Right renal pelvis (tissue), 4 donors: Measurements from ENCODE around the gene MAML2. TPM values are rescaled to one million over a fixed set of nuclear protein-coding genes. Genes with fewer than 3 reads are reported as not detected.
A peak's percentile ranks its signal among the peaks of the same experiment; 100 is the strongest.

ENCODE experiments used
- DNase-seq, 4 donors: peaks; one replicate each; pipeline ENCODE4 v3.0.0-alpha.2; 2013; ENCODE audit warnings: low read depth in 4 of 4, low spot score in 3 of 4, missing footprints in 1 of 4
- polyA plus RNA-seq, 4 donors: library from polyadenylated mRNA; unstranded; fragments of 120-200 nt; gene quantifications; one replicate each; pipeline ENCODE4 v1.2.1, GENCODE V29; 2013; ENCODE audit not compliant: insufficient read length in 4 of 4

MAML2 gene
- polyA plus RNA-seq, 4 donors = 28.0 to 34.9 (median 33.1) TPM

DNA sequence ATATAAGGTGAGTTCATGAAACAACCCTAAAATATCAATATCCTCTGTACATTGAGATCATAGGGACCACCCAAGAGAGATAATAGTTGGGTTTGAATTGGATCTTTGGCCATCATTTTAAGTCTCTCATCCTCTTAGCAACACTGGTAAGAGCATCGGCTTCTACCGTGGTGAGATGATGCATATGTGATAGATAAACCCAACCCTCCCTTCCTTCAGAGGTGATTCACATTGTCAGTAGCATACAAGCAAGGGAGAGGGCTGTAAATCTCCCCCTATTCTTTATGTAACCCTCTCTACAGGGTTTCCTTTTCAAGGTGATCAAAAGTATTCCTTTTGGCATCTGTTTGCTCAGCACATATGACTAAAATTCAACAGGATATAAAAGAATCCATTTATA is 316.7 kb downstream of the MAML2 start:
- DNase-seq = no peak

DNA sequence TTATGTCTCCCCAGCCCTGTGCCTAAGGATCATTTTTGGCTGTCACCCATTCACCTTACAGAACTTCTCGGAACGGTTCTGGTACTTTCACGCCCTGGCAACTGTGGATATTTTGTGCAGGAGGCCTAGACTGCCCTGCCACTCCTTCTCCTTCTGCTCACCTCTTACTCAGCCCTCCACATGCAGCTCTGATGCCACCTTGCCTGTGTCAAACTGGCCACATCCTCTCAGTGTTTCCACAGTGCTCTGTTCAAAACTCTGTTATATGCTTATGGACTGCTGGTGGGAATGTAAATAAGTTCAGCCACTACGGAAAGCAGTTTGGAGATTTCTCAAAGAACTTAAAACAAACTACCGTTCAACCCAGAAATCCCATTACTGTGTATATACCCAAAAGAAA is 318.3 kb downstream of the MAML2 start:
- no peak for DNase-seq

DNA sequence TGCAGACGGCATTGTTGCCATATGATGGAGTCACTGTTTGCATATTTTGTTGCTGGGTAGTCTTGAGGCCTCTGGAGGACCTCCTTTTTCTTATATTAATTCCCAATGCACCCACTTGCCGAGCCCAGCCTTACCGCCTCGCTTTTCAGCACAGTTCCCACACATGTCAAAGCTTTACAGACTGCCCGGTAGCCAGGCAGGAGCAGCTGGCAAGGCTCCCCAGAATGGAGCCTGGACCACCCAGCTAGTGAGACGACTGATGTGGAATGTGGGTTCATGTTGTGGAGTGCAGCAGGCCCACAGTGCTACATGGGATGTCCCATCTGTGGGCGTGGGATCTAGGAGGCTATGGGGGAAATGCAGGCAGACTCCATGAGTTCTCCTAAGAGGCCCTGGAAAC is 319.7 kb downstream of the MAML2 start:
- DNase-seq = no peak

DNA sequence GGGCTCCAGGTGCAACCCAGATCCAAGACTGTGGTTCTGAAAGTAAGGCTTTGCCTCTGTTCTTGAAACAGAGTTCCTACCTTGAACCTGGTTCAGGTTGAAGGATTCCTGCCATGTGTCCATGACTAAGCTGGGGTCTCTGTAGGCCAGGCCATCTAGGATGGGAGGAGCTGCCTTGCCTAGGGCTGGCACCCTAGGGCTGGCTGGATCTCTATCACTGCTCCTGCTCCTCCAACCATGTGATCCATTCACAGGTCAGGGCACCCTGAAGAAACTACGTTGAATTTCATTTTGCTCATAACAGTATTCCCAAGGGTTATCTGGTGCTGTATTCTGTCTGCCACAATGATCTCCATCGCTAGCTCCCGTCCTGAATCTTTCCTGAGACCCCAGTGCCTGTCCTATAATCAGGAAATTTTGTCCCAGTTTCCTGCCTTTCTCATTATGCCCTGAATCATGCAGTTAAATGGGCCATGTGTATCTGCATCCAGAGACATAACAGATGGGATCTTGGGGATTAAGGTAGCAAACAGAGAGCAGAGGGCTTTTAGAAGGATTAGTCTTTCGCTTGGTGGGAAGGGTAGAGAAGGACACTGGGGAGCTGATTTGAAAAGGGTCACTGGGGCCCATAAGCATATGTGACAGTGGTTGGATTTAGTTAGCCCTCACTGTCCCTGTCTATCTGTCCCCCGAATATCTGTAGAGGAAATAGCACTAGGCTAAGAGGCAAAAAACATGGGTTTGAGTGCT is 320.9 kb downstream of the MAML2 start:
- no peak for DNase-seq

DNA sequence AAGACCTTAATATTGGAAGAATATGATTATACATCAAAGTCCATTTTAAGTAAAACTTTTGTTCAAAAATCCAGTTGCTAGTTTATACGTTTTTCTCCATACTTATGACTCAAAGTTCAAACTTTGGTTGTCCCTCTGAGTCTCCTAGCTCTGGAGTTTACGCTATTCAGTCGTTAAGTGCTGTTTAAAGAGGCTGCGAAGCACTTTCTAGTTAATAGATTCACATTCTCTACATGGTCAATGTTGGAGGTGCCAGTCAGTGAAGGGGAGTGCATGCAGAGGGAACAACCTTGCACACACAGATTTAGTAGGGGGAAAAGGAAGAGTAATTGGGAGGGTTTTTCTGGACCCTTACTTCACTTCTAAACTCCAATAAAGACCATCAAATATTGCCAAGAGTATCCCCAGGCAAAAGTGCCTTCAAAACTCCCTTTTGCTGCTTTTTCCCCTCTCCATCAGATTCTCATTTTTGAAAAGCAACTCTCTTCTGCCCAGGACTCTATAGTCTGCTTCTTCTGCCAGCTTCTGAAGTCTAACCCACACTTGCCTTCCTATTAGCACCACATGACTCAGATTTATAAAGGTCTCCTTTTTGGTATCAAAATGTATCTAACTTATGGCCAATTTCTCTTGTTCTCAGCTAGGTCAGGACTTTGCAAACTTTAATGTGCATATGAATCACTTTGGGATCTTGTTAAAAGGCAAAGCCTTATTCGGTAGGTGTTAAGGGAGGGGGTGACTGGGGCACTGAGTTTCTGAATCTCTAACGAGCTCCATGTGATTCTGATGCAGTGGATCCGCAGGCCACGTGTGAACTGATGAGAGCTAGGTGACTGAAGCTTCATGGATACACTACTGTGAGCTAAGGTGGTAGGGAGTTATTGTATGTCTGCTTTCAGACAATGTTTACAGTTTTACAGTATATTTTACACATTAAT is 322.9 kb downstream of the MAML2 start:
- no peak for DNase-seq

DNA sequence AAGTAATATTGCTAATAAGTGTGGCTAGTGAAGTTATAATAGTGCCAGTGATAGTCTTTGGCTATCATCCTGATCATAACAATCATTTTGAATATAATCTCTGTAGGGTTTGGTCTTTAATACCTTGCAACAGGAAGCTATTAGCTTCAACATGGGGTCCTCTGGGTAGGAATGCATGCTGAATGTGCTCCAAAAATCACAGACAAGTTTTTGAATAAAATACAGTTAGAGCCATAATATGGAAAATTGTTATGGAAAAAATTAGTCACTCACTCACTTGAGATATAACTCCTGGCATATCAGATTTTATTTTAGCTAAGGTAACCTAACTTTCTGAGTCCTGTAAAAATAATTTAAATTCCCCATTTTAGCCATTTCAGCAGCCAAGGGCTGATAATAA is 323.7 kb downstream of the MAML2 start:
- DNase-seq = no peak

DNA sequence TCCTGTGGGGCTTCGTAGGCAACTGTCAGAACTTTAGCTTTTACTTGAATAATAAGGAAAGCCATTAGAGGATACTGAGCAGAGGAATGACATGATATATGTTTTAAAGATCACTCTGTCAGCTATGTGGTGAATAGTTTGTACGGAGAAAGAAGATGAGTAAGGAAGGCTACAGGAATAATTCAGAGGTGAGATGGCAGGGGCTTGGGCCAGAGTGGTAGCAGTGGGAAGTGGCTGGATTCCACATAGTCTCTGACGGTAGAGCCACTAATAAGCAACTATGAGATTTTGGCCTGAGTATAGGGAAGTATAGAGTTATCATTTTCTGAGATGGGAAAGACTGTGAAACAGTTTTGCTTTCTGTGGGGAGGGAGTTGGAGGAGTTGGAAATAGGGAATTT is 325.1 kb downstream of the MAML2 start:
- no peak for DNase-seq

DNA sequence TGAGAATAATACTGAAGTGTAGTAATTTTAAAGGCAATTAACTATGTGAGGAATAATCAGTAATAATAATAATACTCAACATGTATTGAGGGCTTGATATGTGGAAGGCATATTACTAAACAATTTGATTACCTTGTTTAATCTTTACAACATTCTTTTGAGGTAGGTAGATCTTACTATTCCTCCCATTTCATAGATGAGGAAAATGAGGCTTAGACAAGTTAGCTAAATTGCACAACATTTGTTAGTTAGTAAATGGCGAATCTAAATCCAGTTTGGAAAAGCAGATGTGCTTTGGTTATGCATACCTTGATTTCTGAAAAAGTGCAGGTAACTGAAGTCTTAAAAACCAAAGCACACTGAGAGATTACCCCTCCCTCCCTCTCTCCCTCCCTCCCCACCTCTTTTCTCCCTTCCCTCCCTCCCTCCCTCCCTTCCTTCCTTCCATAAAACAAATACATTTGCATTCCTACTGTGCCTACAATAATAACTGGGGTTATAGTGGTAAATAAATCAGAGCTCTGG is 326.0 kb downstream of the MAML2 start:
- no peak for DNase-seq

DNA sequence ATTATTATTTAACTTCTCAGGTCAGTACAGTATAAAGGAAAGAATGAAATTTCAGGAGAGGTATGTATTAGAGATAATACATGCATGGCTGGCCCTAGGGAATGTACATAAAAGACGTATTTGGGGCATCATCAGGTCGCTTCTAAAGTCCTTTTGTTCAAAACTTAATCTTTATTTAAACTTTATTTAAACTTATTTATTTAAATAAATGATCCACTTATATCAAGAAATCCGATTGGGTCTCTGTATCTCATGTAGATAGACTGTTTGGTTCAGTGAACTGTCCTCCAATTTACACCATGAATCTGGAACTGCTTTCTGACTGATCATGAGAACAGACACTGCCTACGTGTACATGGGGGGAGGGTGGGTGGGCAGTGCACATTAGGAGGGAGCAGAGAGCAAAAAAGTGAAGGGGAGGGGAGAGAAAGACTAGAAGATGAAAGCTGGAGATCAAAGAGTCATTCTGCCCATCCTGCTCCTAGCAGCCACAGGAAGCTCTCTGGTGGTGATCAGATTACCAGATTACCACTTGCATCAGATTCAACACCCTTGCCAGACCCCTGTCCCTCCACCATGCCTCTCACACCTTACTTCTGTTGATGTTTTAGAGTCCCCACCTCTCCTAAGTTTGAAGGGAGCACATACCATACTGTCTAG is 327.0 kb downstream of the MAML2 start:
- DNase-seq = no peak

DNA sequence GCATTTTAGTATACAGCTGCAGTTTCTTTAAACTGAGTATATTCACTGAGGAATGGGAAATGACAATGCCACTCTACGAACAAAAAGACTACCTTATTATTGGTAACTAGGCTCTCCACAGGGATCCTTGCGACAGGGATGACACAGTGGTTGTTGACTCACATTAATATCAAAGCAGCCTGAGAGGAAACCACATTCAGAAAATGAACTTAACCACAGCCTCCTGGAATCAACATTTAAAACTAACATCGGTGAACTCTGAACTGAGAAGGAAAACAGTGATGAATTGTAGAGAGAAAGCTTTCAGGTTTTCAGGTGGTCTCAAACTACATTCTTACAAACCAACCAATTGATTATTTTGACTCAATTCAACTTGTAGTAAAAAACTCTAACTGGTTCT is 328.8 kb downstream of the MAML2 start:
- no peak for DNase-seq

DNA sequence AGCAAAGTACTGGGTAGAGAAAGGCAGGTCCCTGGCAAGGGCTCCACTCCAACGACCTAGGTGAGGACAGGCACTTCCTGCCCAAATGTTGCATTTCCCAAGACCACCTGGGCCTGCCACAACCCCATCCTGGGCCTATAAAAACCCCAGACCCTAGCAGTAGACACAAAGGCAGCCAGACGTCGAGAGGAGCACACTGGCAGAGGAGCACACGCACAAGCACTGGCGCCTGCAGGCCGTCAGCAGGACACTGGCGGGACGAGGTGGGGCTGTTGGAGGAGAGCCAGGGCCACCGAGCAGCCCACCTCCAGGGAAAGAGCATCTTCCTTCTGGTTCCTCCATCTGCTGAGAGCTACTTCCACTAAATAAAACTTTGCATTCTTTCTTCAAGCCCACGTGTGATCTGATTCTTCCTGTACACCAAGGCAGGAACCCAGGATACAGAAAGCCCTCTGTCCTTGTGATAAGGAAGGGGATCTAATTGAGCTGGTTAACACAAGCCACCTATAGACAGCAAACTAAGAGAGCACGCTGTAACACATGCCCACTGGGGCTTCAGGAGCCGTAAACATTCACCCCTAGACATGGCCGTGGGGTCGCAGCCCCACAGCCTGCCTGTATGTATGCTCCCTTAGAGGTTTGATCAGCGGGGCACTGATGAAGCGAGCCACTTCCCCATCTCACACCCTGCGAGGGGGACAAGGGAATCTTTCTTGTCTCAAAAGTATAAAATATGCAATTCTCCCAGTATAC is 329.4 kb downstream of the MAML2 start:
- DNase-seq = no peak

DNA sequence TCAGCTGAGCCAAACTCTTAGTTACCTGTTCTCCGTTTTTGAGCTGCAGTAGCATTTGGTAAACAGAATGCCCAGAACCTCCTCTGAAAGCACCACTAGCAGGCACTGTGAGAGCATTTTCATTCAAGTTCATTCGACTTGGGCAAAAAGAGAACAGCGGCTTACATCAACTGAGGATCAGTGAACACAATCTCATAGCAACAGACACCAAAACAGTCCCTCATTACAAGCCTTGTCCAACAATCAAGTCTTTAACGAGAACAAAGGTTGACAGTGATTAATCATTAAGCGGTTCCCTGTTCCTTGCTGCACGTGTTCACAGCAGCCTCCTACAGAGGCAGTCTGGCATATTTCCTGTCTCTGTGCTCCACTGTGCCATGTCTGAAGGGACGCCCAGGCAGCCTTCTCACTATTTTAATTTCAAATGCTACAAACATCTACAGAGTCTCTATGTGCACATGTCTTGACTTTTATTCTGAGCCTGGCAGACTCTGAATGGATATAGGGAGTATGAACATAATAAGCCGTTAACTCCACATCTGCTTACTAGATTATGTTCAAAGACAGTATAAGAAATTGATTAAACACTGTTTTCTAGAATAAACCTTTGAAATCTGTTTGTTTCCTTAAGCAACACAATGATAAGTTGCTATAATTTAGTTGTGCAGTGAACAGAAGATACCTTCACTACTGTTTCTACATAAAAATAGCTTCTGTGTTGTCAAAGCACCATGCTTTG is 330.7 kb downstream of the MAML2 start:
- DNase-seq = peak; percentile 41 to 79 (median 71)

DNA sequence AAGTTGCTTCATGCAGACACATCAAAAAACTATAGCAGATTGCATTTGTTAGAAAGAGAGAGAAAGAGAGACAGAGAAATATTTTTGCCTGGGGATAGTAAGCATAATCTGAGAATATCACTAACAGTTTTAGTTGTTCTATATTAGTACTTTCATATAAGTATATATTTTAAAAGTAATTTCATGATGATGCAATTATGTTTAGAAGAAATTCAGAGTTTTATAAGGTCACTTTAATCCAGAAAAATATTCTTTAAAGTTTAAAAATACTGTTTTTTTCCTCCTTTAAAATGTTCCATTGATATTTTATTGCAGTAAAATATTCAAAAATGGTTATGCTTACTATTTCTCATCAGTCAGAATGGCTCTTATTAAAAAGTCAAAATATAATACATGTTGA is 332.3 kb downstream of the MAML2 start:
- no peak for DNase-seq

DNA sequence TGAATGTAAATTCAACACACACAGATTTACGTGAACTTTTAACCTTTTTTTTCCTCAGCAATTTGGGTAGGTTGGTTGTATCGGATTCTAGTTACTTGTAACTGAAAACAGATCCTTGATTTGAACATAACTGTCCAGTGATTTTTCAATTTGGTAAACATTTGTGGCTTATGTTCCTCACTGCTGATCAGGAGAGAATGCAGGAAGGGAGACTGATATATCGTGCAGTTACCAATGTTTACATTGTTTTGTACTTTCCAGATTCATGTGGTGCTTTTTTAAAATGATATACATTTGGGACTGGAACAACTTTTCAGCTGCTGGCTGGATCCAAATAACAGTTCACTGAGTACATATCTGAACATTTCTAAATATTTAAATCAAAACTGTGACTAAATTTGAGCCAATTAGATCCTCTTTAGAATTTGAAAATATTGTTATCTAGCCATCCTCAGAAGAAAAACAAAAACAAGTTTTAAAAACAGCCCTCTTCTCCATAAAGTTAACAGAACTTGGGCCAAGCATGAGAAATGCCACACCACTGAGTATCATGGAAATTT is 334.8 kb downstream of the MAML2 start:
- DNase-seq = no peak

DNA sequence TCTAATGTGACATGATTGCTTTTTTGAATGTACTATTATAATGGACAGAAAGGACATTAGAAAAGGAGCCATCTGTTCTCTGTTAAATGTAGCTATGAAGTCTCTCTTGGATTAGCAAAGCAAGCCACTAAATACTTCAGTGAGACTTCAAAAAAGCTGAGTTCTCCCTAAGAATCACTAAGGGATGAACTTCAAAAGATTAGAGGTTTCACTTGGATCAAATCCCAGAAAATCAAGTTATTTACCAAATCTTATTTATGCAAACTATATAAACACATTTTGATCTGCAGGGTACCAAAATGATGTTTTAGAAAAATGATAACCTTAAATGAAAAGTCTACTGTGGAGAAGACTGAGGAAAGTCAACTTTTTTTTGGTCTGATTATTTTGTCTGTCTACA is 337.0 kb downstream of the MAML2 start:
- no peak for DNase-seq

DNA sequence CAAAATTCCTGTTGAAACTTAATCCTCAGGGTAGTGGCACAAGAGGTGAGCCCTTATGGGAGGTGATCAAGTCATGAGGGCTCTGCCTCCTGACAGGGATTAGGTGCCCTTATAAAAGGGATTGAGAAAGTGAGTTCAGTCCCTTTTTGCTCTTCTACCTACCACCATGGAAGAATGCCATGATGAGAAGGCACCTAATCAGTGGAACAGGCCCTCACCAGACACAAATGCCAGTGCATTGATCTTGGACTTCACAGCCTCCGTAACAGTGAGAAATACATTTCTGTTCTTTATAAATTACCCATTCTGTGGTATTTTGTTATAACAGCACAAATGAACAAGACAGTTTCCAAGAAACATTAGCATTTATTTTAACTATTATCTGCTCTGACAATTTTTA is 338.1 kb downstream of the MAML2 start:
- no peak for DNase-seq

DNA sequence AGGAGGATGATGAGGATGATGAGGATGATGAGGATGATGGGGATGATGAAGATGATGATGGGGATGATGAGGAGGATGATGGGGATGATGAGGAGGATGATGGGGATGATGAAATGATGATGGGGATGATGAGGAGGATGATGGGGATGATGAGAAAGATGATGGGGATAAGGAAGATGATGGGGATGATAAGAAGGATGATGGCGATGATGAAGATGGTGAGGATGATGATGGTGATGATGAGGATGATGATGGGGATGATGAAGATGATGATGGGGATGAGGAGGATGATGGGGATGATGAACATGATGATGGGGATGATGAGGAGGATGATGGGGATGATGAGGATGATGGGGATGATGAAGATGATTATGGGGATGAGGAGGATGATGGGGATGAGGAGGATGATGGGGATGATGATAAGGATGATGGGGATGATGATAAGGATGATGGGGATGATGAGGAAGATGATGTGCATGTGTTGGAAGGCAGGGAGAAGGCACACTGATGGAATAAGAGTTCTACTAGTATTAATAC is 340.2 kb downstream of the MAML2 start:
- DNase-seq = no peak

DNA sequence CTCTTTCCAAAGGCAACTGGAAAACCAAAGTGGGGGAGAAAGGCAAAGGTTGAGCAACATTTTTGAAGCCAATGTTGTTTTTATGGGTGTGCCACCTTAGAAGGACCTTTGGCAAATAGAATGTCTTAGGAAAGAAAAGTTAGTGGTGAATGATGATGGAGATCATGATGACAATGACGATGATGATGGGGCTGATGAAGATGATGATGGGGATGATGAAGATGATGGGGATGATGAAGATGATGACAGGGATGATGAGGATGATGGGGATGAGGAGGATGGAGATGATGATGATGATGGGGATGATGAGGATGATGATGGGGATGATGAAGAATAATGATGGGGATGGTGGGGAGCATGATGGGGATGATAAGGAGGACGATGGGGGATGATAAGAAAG is 340.7 kb downstream of the MAML2 start:
- DNase-seq = no peak

DNA sequence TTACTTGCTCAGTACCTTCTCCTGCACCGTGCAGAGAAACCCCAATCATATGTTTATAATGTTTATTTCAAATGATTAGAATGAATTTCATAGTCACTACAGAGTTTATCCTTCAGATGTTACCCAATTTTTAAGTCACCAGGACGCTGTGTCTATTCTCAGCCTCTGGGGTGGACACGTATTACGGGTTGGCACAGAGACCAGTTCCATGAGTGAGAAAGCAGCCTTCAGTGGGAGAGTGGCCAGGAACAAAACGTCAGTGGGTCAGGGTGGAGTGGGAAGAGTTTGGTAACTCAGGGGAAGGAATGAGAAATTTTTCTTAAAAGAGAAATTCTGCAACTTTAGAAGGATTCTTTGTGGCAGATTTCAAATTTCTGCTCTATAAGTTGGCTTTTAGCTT is 342.0 kb downstream of the MAML2 start:
- DNase-seq = no peak
